Loucy (cell line): ENCODE results near the gene C19orf12.

ENCODE experiments used
- H2AFZ ChIP-seq: fragments of 200-600 bp; sonication (generic); 2 replicates; pipeline ENCODE4 v1.6.0; 2016; ENCODE audit warnings: antibody characterized with exemption, mild to moderate bottlenecking, low read length, moderate library complexity
- H3F3A ChIP-seq: fragments of 200-600 bp; 2 replicates; pipeline ENCODE4 v1.6.0; 2016; ENCODE audit warnings: antibody characterized with exemption, low read depth, mild to moderate bottlenecking
- H3K27me3 ChIP-seq: fragments of 200-600 bp; sonication (generic); 2 replicates; pipeline ENCODE4 v1.6.1; 2014; ENCODE audit warnings: low read length, mild to moderate bottlenecking; ENCODE audit not compliant: insufficient read depth, poor library complexity, severe bottlenecking
- H3K36me3 ChIP-seq: fragments of 200-600 bp; sonication (generic); 2 replicates; pipeline ENCODE4 v1.6.1; 2016; ENCODE audit warnings: low read length; ENCODE audit not compliant: insufficient read depth
- H3K4me1 ChIP-seq: fragments of 200-600 bp; sonication (generic); 2 replicates; pipeline ENCODE4 v1.5.1; 2014; ENCODE audit warnings: low read length, mild to moderate bottlenecking; ENCODE audit not compliant: insufficient read depth, poor library complexity, severe bottlenecking
- H3K4me2 ChIP-seq: fragments of 200-600 bp; sonication (generic); 2 replicates; pipeline ENCODE4 v1.6.0; 2014; ENCODE audit warnings: antibody characterized with exemption, low read length, low read depth, mild to moderate bottlenecking; ENCODE audit not compliant: poor library complexity, severe bottlenecking
- H3K4me3 ChIP-seq: fragments of 200-600 bp; sonication (generic); 2 replicates; pipeline ENCODE4 v1.5.1; 2014; ENCODE audit warnings: low read length, mild to moderate bottlenecking, mixed read lengths; ENCODE audit not compliant: poor library complexity, severe bottlenecking
- H3K79me2 ChIP-seq: fragments of 200-600 bp; sonication (generic); 2 replicates; pipeline ENCODE4 v1.6.1; 2014; ENCODE audit warnings: low read length; ENCODE audit not compliant: insufficient read depth
- H3K9ac ChIP-seq: fragments of 200-600 bp; sonication (generic); 2 replicates; pipeline ENCODE4 v1.6.0; 2014; ENCODE audit warnings: mild to moderate bottlenecking, low read depth, low read length, moderate library complexity; ENCODE audit not compliant: poor library complexity, severe bottlenecking
- H3K9me2 ChIP-seq: fragments of 200-600 bp; sonication (generic); replicated peaks from 2 replicates; pipeline ENCODE4 v1.6.1; 2016; ENCODE audit warnings: low read depth, low read length, mixed read lengths
- H3K9me3 ChIP-seq: fragments of 200-600 bp; sonication (generic); 2 replicates; pipeline ENCODE4 v1.6.1; 2014; ENCODE audit warnings: mild to moderate bottlenecking, antibody characterized with exemption, low read length, low read depth; ENCODE audit not compliant: insufficient read depth
- H4K20me1 ChIP-seq: fragments of 200-600 bp; sonication (generic); 2 replicates; pipeline ENCODE4 v1.6.0; 2014; ENCODE audit warnings: antibody characterized with exemption, low read length, mild to moderate bottlenecking; ENCODE audit not compliant: insufficient read depth, poor library complexity, severe bottlenecking
- EZH2phosphoT487 ChIP-seq: fragments of 200-600 bp; IDR thresholded peaks from 2 replicates; pipeline ENCODE4 v1.6.1; 2018; ENCODE audit warnings: antibody characterized with exemption, mild to moderate bottlenecking, moderate library complexity, borderline replicate concordance
- TF ChIP-seq, protein P1 (sequence below): fragments of 200-600 bp; sonication (generic); conservative IDR thresholded peaks from 2 replicates; pipeline ENCODE4 v1.5.1; 2014; ENCODE audit warnings: mild to moderate bottlenecking, antibody characterized with exemption, low read length

Gene C19orf12

DNA sequence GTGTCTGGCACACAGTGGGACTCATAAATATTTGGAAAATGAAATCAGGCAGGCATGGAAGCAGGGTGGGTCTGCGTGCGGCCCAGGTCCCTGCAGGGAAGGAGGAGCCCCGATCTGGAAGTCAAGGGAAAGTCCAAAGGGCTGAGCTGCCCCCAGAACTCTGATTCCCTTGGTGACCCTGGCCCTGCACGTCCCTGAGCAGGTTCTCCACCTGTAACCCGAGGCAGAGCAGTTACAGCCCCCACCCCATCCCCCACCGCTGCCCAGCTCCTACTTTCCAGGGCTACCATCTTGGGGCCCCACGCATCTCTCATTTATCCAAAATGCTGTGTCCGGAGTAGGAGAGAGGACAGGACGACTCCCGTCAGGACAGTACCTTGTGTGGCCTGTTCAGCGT, 47.7 kb downstream of the C19orf12 start:
- Histone ChIP-seq H3K4me3 (peak overlapping the region; percentile 95), H3K79me2 (peaks cover 68% of the 10 kb centered on the region), H3K4me2 (peak overlapping the region; percentile 88), H3K36me3 (no peaks in the 10 kb centered on the region), H4K20me1 (no peaks in the 10 kb centered on the region), H3K4me1 (peaks cover 56% of the 10 kb centered on the region), H3F3A (no peaks in the 10 kb centered on the region), H3K27me3 (no peaks in the 10 kb centered on the region), H3K9me2 (no peaks in the 10 kb centered on the region), H2AFZ (no peak overlapping the region), H3K9me3 (no peaks in the 10 kb centered on the region), H3K9ac (peak overlapping the region; percentile 78)
- no peak for TF ChIP-seq EZH2phosphoT487
- TF ChIP-seq, protein P1, sequence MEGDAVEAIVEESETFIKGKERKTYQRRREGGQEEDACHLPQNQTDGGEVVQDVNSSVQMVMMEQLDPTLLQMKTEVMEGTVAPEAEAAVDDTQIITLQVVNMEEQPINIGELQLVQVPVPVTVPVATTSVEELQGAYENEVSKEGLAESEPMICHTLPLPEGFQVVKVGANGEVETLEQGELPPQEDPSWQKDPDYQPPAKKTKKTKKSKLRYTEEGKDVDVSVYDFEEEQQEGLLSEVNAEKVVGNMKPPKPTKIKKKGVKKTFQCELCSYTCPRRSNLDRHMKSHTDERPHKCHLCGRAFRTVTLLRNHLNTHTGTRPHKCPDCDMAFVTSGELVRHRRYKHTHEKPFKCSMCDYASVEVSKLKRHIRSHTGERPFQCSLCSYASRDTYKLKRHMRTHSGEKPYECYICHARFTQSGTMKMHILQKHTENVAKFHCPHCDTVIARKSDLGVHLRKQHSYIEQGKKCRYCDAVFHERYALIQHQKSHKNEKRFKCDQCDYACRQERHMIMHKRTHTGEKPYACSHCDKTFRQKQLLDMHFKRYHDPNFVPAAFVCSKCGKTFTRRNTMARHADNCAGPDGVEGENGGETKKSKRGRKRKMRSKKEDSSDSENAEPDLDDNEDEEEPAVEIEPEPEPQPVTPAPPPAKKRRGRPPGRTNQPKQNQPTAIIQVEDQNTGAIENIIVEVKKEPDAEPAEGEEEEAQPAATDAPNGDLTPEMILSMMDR = no peak

DNA sequence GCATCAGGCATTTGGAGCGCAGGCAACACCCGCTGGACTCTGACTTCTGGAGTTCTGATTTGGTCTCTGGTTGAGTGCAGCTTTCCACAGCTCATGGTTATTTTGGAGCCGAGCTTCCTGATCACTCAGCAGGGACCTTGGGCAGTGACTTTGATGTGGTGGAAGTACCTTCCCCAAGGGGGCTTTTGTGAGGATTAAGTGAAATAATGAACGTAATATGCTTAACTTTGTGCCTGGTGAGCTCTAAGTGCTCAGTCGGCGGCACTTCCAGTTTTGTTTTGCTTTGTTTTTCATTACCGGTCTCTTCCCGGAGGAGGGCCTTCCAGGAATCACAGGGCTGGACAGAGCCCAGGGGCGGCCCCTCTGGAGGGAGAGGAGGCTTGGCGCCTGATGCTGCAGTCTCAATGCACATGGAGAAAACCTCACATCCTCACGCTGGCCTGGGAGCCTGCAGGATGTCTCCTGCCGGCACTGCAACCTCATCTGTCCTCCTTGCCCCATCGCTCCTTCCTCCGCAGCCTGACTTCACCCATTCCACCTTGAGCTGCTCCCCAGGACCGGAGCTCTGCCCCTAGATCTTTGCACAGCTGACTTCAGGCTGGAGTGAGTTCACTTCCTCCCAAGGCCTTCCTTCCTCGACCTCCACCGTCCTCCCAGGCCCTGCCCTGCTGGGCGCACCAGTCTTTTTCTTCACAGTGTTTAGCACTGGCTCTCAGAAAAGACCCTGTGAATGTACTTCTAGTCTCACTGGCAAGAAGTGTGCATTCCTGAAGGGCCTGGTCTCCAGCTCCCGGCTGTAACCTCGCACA, 48.3 kb downstream of the C19orf12 start:
- no peaks in the 10 kb centered on the region for H3F3A ChIP-seq
- H3K9ac ChIP-seq = peak overlapping the region; percentile 78
- no peaks in the 10 kb centered on the region for H3K9me3 ChIP-seq
- H3K4me1 ChIP-seq = peaks cover 50% of the 10 kb centered on the region
- TF ChIP-seq EZH2phosphoT487 = no peak
- TF ChIP-seq, protein P1 = no peak
- no peaks in the 10 kb centered on the region for H4K20me1 ChIP-seq
- no peaks in the 10 kb centered on the region for H3K27me3 ChIP-seq
- H3K4me3 ChIP-seq = peak overlapping the region; percentile 95
- H3K79me2 ChIP-seq = peaks cover 62% of the 10 kb centered on the region
- H3K36me3 ChIP-seq = no peaks in the 10 kb centered on the region
- no peaks in the 10 kb centered on the region for H3K9me2 ChIP-seq
- H3K4me2 ChIP-seq = peak overlapping the region; percentile 88
- H2AFZ ChIP-seq = no peak overlapping the region

DNA sequence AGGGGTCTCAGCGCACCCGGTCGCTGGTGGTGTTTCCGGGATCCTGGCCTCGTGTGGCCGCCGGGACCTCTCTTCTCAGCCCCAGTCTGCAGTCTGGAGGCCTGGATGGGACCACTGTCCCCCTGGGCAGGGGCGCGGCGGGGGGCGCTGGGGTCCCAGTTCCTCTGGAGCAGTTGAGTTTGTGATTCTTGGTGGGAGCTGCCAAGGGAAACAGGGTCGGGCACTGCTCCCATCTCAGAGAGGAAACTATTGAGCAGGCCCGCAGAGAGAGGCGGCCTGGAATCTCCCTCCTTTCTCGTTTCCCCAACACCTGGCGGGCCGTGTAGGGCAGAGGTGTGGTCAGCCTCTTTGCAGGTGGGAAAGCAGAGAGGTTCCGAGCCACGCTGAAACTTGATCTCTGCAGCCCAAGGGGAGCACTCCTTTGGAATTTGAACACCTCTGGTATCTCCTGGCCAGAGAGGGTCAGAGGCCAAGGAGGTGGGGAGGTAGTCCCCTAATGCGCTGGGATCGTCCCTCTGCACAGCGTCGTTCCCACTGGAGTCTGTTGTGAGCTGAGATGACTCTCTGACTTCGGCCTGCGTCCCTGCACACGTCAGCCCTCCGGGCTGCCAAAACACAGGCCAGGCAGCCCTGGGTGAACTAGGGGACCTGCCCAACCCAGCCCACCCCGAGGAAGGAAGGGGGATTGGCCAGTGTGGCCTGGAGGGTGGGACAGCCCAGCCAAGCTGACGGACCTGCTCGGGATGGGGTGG, 49.1 kb downstream of the C19orf12 start:
- Histone ChIP-seq H3K79me2 (peaks cover 55% of the 10 kb centered on the region), H3K27me3 (no peaks in the 10 kb centered on the region), H4K20me1 (no peaks in the 10 kb centered on the region), H3K36me3 (no peaks in the 10 kb centered on the region), H2AFZ (peak overlapping the region; percentile 92; the same call in 1 of the 2 replicates), H3K4me3 (peak overlapping the region; percentile 95), H3K9me2 (no peaks in the 10 kb centered on the region), H3K4me2 (peak overlapping the region; percentile 88), H3K4me1 (peaks cover 43% of the 10 kb centered on the region), H3K9me3 (no peaks in the 10 kb centered on the region), H3K9ac (peak overlapping the region; percentile 78), H3F3A (no peaks in the 10 kb centered on the region)
- TF ChIP-seq, protein P1 = no peak
- no peak for TF ChIP-seq EZH2phosphoT487
